HEK293T (cell line): Measurements from ENCODE around the gene SUPT3H.
A peak's percentile ranks its signal among the peaks of the same experiment; 100 is the strongest.
"Not testable (repeated sequence)": the region's sequence is repeated elsewhere in the genome, so short reads cannot be mapped to it uniquely, and the experiment has no call there.

Experiments
- CTCF ChIA-PET: fragments of 350-600 bp; formaldehyde crosslinking; extraction: SDS; loops from one replicate; lab custom pipeline; 2021; ENCODE audit warnings: antibody characterized with exemption, inconsistent platforms; lab: Yijun Ruan, JAX
- POLR2A ChIA-PET: fragments of 350-600 bp; formaldehyde crosslinking; extraction: SDS; loops from one replicate; lab custom pipeline; 2020; ENCODE audit warnings: antibody characterized with exemption, inconsistent platforms; lab: Yijun Ruan, JAX
- DNase-seq: peaks from one replicate; pipeline ENCODE4 v3.0.0; 2012; ENCODE audit warnings: mixed read lengths; ENCODE audit errors: extremely low spot score
- ARNT ChIP-seq: fragments of 450-650 bp; IDR thresholded peaks from 2 replicates; pipeline ENCODE4 v1.6.1; 2017; ENCODE audit warnings: mild to moderate bottlenecking
- BHLHE40 ChIP-seq: fragments of 450-650 bp; IDR thresholded peaks from 2 replicates; pipeline ENCODE4 v1.6.1; 2016; ENCODE audit warnings: mild to moderate bottlenecking, moderate library complexity, borderline replicate concordance
- CTBP1 ChIP-seq: fragments of 450-650 bp; IDR thresholded peaks from 2 replicates; pipeline ENCODE4 v1.6.1; 2016; ENCODE audit warnings: borderline replicate concordance
- ELF4 ChIP-seq: fragments of 450-650 bp; IDR thresholded peaks from 2 replicates; pipeline ENCODE4 v1.6.1; 2017; ENCODE audit warnings: antibody characterized with exemption
- FOXA1 ChIP-seq: fragments of 450-650 bp; IDR thresholded peaks from 2 replicates; pipeline ENCODE4 v1.6.1; 2016; ENCODE audit warnings: mild to moderate bottlenecking
- FOXK2 ChIP-seq: fragments of 450-650 bp; IDR thresholded peaks from 2 replicates; pipeline ENCODE4 v1.6.1; 2016; ENCODE audit warnings: mild to moderate bottlenecking
- FOXM1 ChIP-seq: fragments of 450-650 bp; IDR thresholded peaks from 2 replicates; pipeline ENCODE4 v1.6.1; 2017; ENCODE audit warnings: mild to moderate bottlenecking, borderline replicate concordance
- HDGF ChIP-seq: fragments of 450-650 bp; IDR thresholded peaks from 2 replicates; pipeline ENCODE4 v1.6.1; 2017; ENCODE audit warnings: antibody characterized with exemption, borderline replicate concordance
- L3MBTL2 ChIP-seq: fragments of 450-650 bp; conservative IDR thresholded peaks from 2 replicates; pipeline ENCODE4 v1.6.1; 2016; ENCODE audit warnings: mild to moderate bottlenecking
- LEF1 ChIP-seq: fragments of 450-650 bp; IDR thresholded peaks from 2 replicates; pipeline ENCODE4 v1.6.1; 2017; ENCODE audit warnings: mild to moderate bottlenecking, borderline replicate concordance
- NFRKB ChIP-seq: fragments of 450-650 bp; IDR thresholded peaks from 2 replicates; pipeline ENCODE4 v1.6.1; 2016; ENCODE audit warnings: mild to moderate bottlenecking, moderate library complexity
- PKNOX1 ChIP-seq: fragments of 450-650 bp; IDR thresholded peaks from 2 replicates; pipeline ENCODE4 v1.6.1; 2016
- SP1 ChIP-seq: fragments of 450-650 bp; IDR thresholded peaks from 2 replicates; pipeline ENCODE4 v1.6.1; 2017
- SUZ12 ChIP-seq: fragments of 450-650 bp; IDR thresholded peaks from 2 replicates; pipeline ENCODE4 v1.6.1; 2016; ENCODE audit warnings: mild to moderate bottlenecking
- TARDBP ChIP-seq: fragments of 450-650 bp; IDR thresholded peaks from 2 replicates; pipeline ENCODE4 v1.6.1; 2016
- ZNF384 ChIP-seq: fragments of 450-650 bp; IDR thresholded peaks from 2 replicates; pipeline ENCODE4 v1.6.1; 2016

SUPT3H gene

GRCh38 chr6:45302832-45303231 is 74.9 kb downstream of the SUPT3H start:
- DNase-seq: no peak
- POLR2A ChIA-PET: no interaction called here
- CTCF ChIA-PET: no interaction called here
- no peak for TF ChIP-seq ARNT
- no peak for TF ChIP-seq FOXK2
- TF ChIP-seq FOXM1: no peak
- TF ChIP-seq TARDBP: no peak
- TF ChIP-seq ELF4: no peak
- no peak for TF ChIP-seq CTBP1
- no peak for TF ChIP-seq ZNF384
- no peak for TF ChIP-seq LEF1
- no peak for TF ChIP-seq L3MBTL2
- TF ChIP-seq FOXA1: no peak
- no peak for TF ChIP-seq SP1
- no peak for TF ChIP-seq SUZ12
- no peak for TF ChIP-seq BHLHE40
- no peak for TF ChIP-seq PKNOX1
- TF ChIP-seq HDGF: no peak
- TF ChIP-seq NFRKB: no peak

DNA sequence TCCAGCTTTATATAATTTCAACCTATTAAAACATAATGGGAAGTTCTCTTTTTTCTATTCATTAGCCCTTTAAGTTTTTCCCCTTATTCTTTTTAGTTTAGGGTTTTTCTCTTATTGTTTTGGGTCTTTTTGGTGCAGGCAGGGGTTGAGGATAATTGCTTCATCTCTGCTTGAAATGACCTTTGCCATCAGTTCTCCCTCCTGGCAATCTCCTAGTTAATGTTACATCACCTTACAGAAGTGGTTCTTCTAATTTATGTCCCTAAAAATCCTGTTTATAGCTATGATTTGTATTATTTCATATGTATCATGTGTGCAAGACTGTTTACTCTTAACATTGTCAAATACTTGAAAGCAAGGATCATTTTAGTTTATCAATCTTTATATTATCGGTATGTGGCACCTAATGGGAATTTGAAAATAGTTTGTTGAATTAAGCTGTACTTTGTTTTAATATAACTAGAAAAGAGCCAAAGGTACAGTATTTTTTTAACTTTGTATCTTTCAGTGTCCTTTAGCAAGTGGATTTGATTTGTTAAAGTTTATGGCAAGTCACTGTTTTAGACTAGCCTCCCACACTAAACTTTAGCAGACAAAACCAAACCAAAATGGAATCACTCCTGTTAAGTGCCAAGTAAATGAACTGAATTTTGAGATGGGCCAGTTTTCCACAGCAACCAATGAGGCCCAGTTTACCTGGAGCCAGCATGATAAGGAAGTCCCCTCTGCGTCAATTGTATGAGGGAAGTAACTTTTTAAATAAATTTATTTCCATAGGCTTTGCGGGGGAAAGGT is 76.2 kb downstream of the SUPT3H start:
- ChIA-PET POLR2A (no interaction called here), CTCF (no interaction called here)
- no peak for TF ChIP-seq FOXK2
- no peak for TF ChIP-seq ARNT
- no peak for TF ChIP-seq TARDBP
- no peak for TF ChIP-seq SP1
- TF ChIP-seq NFRKB: no peak
- no peak for TF ChIP-seq HDGF
- no peak for TF ChIP-seq LEF1
- TF ChIP-seq SUZ12: no peak
- TF ChIP-seq ZNF384: no peak
- no peak for DNase-seq

DNA sequence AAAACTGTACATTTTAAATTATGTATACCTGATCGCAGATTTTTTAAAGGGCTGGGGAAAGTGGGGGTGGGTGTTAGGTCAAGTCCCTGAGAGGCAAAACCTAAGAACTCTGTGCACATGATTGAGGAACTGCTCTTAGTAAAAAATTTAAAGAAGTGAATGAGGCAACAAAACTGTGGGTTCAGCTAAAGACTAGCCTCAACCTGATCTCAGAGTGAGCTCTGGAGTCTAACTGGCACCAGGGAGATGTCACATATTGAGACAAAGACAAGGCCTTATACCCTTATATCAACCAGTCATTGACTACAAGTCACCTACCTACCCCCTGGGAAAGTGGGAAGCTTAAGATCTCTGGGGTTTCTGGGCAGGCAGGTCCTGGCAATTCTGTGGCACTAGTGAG is 77.0 kb downstream of the SUPT3H start:
- no peak for DNase-seq
- TF ChIP-seq FOXK2 (no peak), TARDBP (no peak), HDGF (no peak), SUZ12 (no peak), SP1 (no peak), FOXM1 (no peak), ARNT (no peak), CTBP1 (no peak), LEF1 (no peak), L3MBTL2 (no peak), ELF4 (no peak), ZNF384 (no peak), FOXA1 (no peak), BHLHE40 (no peak), PKNOX1 (no peak), NFRKB (no peak)
- CTCF ChIA-PET: no interaction called here
- POLR2A ChIA-PET: no interaction called here

DNA sequence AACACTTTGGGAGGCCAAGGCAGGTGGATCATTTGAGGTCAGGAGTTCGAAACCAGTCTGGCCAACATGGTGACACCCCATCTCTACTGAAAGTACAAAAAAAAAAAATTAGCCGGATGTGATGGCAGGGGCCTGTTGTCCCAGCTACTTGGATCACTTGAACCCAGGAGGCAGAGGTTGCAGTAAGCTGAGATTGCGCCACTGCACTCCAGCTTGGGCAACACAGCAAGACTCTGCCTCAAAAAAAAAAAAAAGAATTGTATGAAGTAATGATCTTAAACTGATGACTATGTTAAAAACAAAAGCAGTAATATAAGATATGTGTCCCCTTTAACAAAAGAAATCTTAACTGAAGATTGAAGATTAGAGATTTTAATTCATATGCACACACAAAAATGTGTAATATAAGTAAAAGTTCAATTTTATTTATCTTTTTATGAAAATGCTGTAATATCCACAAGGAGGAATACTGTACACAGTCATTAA is 78.6 kb downstream of the SUPT3H start:
- POLR2A ChIA-PET: no interaction called here
- TF ChIP-seq NFRKB: no peak
- no peak for TF ChIP-seq FOXM1
- peak; percentile 22; the same call in 1 of the 2 replicates for TF ChIP-seq ZNF384
- CTCF ChIA-PET: no interaction called here
- no peak for DNase-seq

DNA sequence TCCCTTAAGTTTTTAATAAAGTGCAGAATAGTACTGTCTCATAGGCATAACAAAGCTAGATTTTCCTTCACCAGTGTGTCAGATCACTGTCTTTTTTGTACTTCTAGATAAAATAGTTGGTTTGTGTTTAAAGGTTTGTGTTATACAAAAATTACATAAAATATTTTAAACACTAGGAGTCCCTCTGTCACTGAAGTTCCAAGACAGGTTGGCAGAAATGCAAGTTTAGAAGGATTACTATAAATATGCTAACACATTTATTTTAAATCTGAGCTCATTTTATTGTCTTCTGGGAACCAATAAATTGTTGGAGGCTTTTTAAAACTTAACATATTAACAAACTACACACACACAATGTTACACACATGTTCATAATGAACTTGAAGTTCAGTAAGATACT is 80.4 kb downstream of the SUPT3H start:
- no peak for TF ChIP-seq ARNT
- ChIA-PET POLR2A (no interaction called here), CTCF (interaction anchor here (0.6 kb wide), 1 partner anchor 45 kb away, joined by 3 read pairs; no protein-coding TSS in a partner anchor)
- no peak for DNase-seq

- DNase-seq, POLR2A ChIA-PET, CTCF ChIA-PET: not testable (repeated sequence)
These were observed 83.6 kb downstream of the SUPT3H start for GRCh38 chr6:45294065-45294701.

DNA sequence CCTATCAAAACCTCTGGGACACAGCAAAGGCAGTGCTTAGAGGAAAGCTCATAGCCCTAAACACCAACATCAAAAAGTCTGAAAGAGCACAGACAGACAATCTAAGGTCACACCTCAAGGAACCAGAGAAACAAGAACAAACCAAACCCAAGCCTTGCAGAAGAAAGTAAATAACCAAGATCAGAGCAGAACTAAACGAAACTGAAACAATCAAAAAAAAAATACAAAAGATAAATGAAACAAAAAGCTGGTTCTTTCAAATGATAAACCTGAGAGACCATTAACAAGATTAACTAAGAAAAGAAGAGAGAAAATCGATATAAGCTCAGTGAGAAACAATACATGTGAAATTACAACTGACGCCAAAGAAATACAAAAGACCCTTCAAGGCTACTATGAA is 84.4 kb downstream of the SUPT3H start:
- no peak for DNase-seq
- CTCF ChIA-PET: no interaction called here
- POLR2A ChIA-PET: no interaction called here
- TF ChIP-seq LEF1 (no peak), SP1 (no peak), ELF4 (no peak), HDGF (no peak), ARNT (no peak), BHLHE40 (no peak), SUZ12 (no peak), FOXK2 (no peak), CTBP1 (no peak)
